Lung microvascular endothelial cell (primary cell): Measurements from ENCODE around the gene NEDD4. TPM values are rescaled to one million over a fixed set of nuclear protein-coding genes. Genes with fewer than 3 reads are reported as not detected.
"Not testable (repeated sequence)": the region's sequence is repeated elsewhere in the genome, so short reads cannot be mapped to it uniquely, and the experiment has no call there.

ENCODE experiments used
- DNase-seq, 2 donors: peaks; one replicate each; pipeline versions ENCODE4 v3.0.0 to v3.0.0-alpha.2; 2010; ENCODE audit warnings: low read depth in 2 of 2
- total RNA-seq: library from RNA; depleted of rRNA; stranded (reverse); fragments of >200 nt; gene quantifications from 2 replicates; pipeline ENCODE4 v1.2.1, GENCODE V29; 2014

The NEDD4 gene
- total RNA-seq, 1 donor from 2014 or later = 26.4 TPM

DNA sequence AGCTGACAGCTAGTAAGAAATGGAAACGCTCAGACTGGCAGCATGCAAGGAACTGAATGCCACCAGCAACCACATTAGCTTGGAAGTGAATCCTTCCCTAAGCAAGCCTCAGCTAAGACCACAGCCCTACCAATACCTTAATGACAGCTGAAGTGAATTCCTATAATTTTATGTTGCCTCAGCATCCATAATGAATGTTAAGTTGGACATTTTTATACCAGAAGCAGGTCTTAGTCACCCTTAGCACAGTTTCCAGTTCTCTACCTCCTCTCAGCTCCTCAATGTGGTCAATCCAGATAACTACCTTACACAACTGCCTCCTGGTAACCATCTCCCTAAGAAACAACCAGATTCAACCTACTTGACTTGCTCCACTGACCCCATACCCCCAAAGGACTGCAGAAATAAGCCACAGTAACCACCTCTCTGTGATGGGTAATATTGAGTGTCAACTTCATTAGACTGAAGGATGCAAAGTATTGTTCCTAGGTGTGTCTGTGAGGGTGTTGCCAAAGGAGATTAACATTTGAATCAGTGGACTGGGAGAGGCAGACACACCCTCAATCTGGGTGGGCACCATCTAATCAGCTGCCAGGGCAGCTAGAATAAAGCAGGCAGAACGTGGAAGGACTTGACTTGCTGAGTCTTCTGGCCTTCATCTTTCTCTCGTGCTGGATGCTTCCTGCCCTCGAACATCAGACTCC lies 33.5 kb downstream of the NEDD4 start:
- DNase-seq = no peak

DNA sequence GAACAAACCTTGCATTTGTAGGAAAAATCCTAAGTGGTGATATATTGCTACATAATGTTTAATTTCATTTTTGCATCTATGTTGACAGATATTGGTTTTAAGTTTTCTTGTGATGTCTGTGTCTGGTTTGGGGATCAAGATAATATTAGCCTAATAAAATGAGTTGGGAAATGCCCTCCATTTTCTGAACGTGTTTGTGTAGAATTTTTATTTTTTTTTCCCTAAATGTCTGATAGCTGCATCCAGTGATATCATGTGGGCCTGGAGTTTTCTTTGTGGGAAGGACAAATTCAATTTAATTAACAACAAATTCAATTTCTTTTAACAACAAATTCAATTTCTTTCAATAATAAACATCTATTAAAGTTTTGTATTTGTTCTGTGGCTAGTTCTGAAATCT lies 35.1 kb downstream of the NEDD4 start:
- no peak for DNase-seq

DNA sequence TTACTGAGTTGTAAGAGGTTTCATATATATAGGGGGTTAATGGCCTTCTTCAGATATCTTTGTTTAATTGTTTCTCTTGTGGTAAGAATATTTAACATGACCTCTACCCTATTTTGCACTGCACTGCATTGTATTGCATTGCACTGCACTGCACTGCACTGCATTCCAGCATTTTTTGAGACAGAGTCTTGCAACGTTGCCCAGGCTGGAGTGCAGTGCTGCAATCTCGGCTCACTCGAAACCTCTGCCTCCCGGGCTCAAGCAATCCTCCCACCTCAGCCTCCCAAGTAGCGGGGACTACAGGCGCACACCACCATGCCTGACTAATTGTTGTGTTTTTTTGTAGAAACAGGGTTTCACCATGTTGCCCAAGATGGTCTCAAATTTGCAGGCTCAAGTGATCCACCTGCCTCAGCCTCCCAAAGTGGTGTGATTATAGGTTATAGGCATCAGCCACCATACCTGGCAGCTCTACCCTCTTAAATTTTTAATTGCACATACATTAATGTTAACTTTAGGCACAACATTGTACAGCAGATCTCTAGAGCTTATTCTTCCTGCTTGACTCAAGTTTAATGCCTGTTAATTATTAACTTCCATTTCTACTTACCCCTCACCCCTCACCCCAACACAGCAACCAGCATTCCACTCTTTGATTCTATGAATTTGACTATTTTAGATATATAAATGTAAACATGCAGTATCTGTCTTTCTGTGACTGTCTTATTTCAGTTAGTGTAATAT lies 38.4 kb downstream of the NEDD4 start:
- no peak for DNase-seq

DNA sequence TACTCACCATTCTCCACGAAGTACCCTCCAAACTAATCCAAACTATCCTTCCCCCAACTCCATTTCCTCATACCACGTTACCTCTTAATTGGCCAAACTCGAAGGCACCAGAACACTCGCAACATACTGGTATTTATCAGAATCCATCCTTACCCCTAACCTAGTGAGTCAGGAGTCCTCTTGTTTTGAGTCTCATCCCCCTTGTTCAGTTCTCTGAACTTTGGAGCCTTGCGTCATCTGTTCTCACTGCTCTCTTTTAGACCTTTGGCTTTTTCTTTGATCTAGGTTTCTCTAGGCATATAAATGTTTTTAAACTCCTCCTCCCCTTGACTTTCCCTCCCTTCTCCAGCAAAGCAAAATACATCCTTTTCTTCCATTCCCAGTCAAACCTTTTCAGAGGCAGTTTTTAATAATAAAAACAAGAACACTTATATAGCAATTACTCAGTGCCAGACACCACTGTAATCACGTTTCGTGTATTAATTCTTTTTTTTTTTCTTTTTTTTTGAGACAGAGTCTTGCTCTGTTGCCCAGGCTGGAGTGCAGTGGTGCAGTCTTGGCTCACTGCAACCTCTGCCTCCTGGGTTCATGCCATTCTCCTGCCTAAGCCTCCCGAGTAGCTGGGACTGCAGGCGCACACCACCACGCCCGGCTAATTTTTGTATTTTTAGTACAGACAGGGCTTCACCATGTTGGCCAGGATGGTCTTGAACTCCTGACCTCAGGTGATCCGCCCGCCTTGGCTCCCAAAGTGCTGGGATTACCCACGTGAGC lies 40.7 kb downstream of the NEDD4 start:
- not testable (repeated sequence) for DNase-seq

DNA sequence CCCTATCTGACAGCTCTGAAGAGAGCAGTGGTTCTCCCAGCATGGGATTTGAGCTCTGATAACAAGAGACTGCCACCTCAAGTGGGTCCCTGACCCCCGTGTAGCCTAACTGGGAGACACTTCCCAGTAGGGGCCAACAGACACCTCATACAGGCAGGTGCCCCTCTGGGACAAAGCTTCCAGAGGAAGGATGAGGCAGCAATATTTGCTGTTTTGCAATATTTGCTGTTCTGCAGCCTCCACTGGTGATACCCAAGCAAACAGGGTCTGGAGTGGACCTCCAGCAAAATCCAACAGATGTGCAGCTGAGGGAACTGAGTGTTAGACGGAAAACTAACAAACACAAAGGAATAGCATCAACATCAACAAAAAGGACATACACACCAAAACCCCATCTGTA lies 48.8 kb downstream of the NEDD4 start:
- DNase-seq = not testable (repeated sequence)

DNA sequence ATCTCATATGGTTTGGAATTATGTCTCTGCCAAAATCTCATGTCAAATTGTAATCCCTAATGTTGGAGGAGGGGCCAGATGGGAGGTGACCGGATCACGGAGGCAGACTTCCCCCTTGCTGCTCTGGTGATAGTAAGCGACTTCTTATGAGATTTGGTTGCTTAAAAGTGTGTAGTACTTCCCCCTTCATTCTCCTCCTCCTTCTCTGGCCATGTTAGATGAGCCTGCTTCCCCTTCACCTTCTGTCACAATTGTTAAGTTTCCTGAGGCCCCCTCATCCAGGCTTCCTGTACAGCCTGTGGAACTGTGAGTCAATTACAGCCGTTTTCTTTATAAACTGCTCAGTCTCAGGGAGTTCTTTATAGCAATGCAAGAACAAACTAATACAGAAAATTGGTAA lies 51.1 kb downstream of the NEDD4 start:
- peak; percentile 22 to 88 for DNase-seq

DNA sequence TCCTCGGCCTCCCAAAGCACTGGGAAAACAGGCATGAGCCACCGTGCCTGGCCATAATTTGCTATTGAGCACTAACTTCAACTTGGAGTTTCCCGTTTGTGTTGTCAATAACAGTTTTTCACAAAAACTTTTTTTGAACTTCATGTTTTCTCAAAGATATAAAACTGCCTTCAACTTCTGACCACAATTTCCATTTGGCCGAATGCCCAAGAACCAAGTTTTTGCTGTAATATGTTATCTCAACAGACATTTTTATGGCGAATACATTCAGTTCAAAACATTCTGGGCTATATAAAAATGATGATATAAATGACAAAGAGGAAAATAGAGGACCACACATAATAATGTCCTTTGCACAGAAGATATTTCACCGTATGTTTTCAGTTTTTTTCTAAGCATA lies 56.4 kb downstream of the NEDD4 start:
- DNase-seq = peak in 1 of 2 donors; percentile 80

DNA sequence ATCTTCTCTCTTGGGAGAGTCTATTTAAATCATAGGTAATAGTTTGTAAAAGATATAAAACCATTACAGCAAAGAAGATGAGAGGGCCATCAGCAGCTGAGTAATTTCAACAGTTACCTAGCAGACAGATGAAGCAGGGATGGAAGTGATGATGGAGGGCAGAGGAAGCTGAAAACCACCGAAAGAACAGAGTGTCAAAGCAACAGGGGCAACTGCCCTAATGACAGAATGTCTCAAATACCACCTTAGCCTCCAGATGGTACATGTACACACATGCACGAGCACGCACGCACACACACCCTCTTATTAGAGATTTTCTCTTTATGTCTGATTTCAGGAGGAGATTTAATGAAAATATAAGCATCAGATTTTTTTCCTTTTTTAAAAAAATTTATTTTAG lies 64.5 kb downstream of the NEDD4 start:
- no peak for DNase-seq

DNA sequence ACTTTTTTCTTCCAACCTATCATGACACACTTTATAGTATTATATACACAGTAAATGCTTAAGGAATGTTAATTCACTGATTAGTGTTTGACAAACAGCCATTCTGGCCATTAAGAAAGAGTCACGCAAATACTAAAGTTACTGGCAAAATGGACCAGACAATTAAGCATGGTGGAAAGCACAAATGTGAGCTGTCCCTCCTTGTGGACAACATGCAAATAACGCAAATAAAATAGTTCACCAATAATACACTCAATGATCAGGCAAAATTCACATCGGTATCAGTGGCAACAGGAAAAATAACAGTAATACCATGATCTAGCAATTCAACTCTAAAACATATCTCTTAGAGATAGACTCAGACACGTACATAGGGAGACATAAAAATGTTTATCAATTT lies 71.7 kb downstream of the NEDD4 start:
- no peak for DNase-seq

DNA sequence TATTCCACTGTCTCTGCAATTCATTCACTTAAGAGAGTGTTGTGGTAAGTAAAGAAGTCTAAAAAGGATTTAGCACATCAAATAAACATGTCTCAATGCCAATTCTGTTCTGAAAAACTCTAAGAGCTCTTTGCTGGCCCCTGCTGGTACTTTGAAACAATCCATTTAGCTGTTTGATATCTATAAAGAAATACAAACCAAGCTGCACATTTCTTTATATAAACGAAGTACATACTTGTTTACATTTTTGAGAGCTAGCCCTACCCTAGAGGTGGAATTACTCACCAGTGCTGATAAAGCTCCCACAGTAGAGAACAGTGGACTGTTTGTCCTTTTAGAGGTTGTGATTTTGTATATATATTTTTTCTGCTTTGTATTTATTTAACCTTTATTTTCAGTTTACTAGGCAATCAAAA lies 75.5 kb downstream of the NEDD4 start:
- DNase-seq = peak; percentile 75 to 91

DNA sequence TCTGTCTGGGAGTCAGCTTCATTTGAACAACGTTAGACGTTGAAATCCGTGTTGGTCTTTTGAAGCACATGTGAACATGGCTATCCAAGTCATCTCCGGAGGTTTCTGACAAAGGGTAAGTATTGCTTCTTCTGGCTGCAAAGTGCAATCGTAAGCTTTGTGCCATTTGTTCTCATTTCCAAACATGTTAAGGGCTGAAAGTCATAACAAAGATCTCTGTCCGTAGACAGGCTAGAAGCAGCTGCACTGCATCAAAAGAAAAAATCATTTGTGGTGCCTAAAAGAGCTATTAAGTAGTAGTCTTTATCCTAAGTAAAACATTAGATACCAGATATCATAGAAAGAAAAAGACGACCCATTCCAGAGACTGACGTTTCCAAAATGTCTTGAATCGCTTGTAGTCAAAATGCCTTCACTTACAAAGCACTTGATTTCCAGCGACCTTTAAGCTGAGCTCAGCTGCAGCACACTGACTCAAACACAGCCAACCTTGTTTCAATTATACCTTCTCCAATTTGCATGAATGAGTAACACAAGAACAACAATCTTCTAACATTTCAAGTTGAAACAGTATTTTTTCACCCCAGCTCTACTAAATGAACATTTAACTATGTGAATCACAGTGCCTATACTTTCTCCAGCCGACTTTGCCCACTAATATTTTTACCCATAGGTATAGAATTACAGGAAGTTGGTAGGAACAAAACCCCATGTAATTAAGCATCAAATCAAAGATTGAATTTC lies 76.6 kb downstream of the NEDD4 start:
- DNase-seq = peak in 1 of 2 donors; percentile 30

DNA sequence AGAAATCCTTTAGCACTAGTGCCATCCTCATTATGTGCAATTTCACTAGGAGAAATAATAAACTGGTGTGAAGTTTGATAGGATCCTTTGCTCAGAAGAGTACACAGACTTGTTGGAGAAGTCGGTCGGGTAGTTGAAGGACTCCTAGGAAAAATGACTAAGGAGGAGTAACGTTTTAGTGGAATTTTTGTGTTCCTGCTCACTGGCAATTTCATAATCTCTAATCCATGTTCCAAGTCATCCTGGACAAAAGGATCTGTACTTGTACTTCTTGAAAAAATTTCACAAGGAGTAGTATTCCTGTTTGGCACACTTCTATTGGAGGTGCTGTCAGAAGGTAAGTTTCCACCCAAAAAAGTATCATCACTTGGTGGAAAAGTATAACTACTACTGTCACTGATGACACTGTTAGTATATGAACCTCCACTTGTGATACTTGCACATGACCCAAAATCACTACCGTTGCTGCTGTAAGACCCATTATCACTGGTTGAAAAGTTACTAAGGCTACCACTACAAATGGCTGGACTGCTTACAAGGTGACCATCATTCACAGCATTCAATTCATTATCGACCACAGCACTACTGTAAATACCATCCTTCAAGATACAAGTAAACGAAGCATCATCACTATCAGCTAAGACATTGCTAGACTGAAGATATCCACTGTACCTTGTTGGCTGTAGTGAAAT lies 77.4 kb downstream of the NEDD4 start:
- DNase-seq = no peak

DNA sequence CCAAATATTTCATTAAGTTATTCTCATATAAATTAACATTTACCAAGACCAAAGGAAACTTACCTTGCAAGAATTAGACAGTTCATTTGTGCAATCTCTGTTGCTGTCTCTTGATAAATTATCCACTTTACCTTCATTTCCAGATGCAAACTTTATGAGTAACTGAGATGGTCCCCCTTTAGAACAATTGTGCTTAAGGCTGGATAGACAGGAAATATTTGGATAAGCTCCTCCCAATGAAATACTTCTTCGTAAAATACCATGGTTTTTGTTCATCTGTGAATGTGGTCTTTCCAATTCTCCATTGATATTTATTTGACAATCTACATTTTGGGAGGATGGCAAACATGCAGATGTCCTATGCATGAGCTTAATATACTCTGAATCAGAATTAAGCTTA lies 78.2 kb downstream of the NEDD4 start:
- DNase-seq = peak in 1 of 2 donors; percentile 22

DNA sequence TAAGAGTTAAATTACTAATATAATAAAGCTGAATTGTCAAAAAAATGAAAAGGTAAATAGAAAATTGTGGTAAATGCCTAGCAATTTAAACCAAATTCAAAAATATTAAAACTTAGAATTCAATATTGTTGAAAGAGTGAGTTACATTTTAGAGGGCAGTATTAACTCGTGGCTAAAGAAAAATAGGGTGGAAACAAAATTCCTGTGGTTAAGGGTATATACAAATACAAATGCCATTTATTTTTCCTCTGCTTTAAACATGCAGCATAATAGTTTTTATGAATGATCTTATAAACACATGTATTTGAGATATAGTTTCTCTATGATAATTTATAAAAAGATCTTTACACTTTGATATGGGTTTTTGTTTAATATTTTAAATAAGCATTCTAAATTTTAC lies 79.0 kb downstream of the NEDD4 start:
- no peak for DNase-seq

DNA sequence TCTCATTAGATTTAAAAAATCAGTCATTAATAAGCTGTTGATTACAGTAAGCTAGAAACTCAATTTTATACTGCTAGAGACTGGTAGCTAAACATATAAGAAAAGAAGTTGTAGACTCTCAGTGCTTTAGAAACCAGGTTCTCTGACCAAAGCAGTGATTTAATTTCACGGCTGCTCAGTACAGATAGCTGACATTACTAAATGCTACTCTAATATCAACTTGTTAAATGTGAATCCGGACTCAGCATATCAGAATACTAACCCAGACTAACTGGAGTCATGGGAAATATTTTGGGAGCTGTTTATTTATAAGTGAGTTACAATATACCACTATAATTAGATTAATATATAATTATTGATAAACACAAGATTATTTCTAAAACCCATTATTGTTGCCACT lies 80.4 kb downstream of the NEDD4 start:
- peak in 1 of 2 donors; percentile 7 for DNase-seq

DNA sequence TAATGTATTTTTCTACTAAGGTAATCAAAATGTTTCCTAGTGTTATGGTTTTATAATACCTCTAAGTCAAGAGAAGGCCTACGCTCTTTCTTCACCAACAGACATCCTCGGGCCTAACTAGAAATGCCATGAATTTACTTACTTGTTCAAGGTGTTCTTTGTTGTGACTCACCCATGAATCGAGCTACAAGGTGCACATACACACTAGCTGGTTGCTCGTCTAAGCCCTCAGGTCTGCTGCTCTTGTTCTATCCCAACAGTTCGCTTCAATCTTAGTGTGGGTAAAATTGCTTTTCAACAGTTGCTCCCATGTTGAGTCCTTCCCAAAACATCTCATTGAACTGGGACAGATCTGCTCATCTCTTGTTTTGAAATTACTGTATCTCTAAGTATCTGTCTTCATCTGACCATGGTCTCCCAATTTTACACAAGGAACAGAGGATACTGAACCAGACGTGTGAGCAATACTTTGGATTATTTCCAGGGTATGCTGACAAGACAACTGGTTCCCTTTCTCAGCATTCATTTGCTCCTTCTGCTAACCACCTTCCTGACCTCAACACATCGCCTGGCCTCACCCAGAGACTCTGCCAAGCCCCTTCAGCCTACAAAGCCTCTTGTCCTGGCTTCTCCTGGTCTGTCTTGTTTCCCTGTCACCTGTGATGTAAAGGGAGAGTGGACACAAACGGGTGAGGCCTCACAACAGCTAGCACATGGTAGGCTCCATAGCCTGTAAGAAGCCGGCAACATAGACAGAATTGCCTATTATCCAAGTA lies 84.2 kb downstream of the NEDD4 start:
- DNase-seq = peak in 1 of 2 donors; percentile 14

DNA sequence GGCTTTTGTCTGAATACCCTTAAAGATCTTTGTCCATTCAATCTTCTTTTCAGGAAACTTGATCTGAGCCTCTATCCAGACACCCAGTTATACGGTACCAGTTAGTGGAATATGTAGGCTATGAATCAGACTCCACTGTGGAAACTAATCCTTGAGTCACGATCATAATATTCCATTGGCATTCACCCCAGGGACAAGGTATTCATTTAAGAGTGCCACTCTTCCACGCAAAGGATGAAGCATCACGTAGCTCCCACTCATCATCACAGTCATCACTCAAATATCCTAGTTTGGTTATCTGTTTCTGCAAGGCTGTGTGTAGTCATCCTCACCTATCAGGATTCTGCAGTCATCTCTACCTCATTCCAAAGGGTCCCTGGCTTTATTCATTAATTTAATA lies 85.6 kb downstream of the NEDD4 start:
- peak; percentile 13 to 86 for DNase-seq

DNA sequence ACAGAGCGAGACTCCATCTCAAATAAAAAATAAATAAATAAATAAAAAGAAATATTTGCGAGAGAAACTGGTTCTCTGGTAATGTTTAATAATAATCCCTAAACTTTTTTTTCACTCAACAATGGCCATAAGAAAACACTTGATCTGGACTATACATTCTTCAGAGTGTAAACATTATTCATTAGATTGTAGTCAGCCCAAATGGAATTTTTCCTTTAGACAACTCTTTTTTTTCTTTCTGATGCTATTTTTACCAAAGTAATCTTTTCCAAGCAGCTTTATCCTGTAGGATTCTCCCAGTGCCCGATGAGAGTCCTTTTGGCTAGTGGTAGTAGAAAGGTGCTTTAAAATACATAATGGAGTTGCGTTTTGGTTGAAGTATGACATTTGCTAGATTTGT lies 90.4 kb downstream of the NEDD4 start:
- no peak for DNase-seq

DNA sequence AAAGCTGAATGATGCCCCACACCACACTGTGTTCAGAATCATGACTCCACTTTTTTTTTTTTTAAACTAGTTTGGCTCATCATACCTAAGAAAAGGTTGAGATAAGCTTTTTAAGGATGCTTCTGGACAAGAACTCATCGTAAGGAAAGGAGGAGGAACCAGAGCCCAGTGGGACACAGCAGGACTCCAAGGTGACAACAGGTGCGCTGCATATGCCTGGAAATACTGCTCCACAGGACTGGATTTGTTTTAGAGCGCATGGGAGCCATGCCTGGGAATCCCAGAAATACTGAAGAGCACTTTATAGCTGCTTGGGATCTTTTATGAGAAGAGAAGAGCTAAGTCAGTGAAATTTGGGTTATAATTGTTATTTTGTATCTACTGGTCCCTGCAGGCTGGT lies 93.4 kb downstream of the NEDD4 start:
- no peak for DNase-seq

DNA sequence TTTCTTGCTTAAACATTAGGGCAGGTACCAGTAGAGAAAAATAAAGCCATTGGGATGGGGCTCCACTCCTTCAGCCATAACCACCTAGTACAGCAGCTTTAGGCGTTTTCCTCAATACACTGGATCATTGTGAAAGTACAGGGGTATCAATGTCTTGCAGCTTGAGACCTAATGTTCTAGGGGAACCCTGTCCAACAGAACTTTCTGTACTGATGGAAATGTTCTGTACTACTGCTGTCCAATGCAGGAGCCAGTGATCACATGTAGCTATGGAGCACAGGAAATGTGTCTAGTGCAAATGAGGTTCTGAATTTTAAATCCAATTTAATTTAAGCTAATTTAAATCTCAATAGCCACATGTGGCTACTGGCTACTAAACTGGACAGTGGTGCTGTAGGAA lies 93.9 kb downstream of the NEDD4 start:
- DNase-seq = no peak
